ENCODE data around the gene NME1. TPM values are rescaled to one million over a fixed set of nuclear protein-coding genes. Genes with fewer than 3 reads are reported as not detected.
"Not testable (repeated sequence)": the region's sequence is repeated elsewhere in the genome, so short reads cannot be mapped to it uniquely, and the experiment has no call there.

The NME1 gene
- polyA plus RNA-seq, 4 donors: 63.6 to 77.1 (median 73.7) TPM

DNA sequence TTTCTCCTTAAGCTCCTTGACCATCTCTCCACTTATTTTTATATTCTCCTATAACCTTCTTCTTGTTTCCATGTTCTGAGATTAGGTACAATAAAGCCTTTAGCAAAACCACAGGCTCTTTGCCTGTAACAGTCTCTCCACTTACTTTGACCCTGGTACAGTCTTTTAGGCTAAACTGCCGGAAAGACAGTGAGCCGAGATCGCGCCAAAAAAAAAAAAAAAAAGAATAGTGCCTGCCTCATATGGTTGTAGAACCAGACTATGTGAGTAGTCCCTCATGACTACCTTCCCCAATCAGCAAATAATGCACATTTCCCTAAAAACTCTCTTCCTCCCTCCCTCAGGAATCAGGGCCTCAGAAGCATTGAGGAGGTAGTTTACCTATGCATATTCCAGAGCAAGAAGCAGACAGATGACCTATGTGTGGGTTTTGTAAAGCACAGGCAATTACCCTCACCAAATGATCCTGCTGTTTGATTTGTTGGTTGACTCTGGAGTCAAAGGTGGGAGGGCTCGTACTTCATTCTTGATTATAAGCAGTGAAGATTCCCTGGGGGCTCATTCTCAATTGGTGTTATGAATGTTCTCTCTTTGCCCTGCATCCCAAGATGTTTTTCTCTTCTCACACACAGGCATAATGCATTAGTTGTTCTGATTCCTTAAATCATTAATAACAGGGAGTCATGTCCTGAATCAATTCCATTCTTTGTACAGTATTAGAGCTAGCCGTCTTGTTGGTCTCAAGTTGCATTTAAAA lies 8.9 kb upstream of the NME1 start:
- DNase-seq (ENCODE audit: low read depth in 4 of 4, low spot score in 2 of 4): no peak

DNA sequence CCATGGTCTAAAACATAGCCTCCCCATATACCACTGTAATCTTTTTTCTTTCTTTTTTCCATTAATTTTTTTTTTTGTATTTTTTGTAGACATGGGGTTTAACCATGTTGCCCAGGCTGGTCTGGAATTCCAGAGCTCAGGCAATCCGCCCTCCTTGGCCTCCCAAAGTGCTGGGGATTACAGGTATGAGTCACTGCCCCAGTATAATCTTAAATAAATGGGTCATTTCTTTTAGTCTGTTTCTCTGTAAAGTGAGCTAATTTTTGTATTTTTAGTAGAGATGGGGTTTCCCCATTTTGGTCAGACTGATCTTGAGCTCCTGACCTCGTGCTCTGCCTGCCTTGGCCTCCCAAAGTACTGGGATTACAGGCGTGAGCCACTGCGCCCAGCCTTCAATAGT lies 5.7 kb upstream of the NME1 start:
- DNase-seq (ENCODE audit: low read depth in 4 of 4, low spot score in 2 of 4): no peak

DNA sequence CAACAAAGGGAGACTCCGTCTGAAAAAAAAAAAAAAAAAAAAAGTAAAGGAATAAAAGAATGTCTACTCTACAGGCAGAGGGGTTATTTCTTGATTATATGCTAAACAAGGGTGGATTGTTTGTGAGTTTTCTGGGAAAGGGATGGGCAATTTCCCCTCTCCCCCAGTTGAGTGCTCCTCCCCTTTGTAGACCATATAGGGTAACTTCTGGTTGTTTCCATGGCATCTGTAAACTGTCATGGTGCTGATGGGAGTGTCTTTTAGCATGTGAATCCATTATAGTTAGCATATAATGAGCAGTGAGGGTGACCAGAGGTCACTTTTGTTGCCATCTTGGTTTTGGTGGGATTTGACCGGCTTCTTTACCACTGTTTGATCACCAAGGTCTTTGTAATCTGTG lies 4.2 kb upstream of the NME1 start:
- DNase-seq (ENCODE audit: low read depth in 4 of 4, low spot score in 2 of 4): no peak

GRCh38 chr17:51150932-51151331 lies 2.4 kb upstream of the NME1 start:
- no peak for DNase-seq (ENCODE audit: low read depth in 4 of 4, low spot score in 2 of 4)

- DNase-seq (ENCODE audit: low read depth in 4 of 4, low spot score in 2 of 4): no peak
These were observed 571 bp upstream of the NME1 start for GRCh38 chr17:51152766-51153209.

DNA sequence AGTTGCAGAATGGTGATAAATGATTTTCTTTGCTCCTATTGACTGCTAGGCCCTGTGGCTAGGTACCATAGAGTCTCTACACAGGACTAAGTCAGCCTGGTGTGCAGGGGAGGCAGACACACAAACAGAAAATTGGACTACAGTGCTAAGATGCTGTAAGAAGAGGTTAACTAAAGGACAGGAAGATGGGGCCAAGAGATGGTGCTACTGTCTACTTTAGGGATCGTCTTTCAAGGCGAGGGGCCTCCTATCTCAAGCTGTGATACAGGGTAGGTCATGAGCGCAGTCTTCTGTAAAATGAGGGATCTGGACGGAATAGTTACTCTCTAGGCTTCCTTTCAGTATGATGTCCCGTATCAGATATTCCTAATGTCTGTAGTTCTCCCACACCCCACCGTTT lies 817 bp downstream of the NME1 start:
- peak in 1 of 4 donors; percentile 13 for DNase-seq (ENCODE audit: low read depth in 4 of 4, low spot score in 2 of 4)

GRCh38 chr17:51155416-51155815 lies 2.1 kb downstream of the NME1 start:
- no peak for DNase-seq (ENCODE audit: low read depth in 4 of 4, low spot score in 2 of 4)

- no peak for DNase-seq (ENCODE audit: low read depth in 4 of 4, low spot score in 2 of 4)
These were observed 6.2 kb downstream of the NME1 start for GRCh38 chr17:51159604-51160003.

GRCh38 chr17:51161541-51161940 lies 8.2 kb downstream of the NME1 start:
- DNase-seq (ENCODE audit: low read depth in 4 of 4, low spot score in 2 of 4): no peak

DNA sequence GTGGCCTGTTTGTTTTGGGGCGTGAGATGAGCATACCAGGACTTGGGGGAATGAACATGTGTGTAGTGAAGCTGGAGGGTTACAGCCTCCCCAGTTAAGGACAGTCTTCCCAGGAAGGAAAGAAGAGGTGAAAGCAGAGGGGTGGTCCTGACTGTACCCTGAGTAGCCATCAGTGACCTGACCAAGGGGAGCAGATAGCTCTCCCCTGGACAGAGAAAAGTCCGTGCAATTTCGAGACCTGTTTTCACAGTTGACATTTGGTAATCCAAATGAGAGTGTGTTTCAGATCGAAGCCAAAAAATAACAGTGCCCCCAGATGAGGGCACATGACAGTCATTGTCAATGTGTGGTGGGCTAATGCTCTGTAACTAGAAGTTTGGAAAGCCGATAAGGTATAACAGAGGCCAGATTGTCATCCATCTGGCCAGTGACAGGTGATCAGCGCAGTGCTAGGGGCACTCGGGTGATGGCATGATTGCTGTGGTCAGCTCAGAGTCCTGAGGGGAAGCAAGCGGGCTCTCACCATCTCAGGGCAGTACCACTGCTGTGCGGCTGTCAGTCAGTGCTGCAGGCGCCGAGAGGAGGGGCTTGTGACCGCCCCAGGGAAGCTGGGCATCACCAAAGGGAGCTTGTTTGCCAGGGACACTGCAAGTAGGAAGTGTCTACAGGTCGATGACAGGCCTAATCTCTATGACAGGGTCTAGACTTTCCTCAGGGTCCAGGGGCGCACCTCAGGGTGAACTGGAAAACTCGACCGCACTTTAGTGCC lies 11.7 kb downstream of the NME1 start:
- no peak for DNase-seq (ENCODE audit: low read depth in 4 of 4, low spot score in 2 of 4)

DNA sequence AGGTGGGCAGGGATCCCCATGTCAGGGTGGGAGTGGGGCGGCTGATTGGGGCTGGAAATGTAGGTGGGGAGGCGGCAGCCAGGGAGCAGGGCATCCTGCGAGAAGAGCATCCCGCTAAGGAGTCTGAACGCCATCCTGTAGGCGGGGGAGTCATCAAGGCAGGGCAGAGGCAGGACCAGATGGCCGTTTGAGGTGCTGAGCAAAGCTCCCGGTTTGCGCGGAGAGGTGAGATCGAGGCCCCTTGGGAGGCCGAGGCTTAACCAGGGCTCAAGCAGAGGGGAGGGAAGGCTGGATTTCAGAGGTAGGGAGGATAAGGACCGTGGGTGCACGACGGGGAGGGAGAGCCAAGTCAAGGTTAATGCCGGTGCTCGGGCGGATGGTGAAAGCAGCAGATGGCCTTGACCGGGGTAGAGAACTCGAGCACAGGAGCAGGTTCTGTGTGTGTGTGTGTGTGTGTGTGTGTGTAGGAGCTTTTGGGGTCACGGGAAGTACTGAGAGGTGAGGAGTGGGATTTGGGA lies 12.4 kb downstream of the NME1 start:
- DNase-seq (ENCODE audit: low read depth in 4 of 4, low spot score in 2 of 4): no peak

DNA sequence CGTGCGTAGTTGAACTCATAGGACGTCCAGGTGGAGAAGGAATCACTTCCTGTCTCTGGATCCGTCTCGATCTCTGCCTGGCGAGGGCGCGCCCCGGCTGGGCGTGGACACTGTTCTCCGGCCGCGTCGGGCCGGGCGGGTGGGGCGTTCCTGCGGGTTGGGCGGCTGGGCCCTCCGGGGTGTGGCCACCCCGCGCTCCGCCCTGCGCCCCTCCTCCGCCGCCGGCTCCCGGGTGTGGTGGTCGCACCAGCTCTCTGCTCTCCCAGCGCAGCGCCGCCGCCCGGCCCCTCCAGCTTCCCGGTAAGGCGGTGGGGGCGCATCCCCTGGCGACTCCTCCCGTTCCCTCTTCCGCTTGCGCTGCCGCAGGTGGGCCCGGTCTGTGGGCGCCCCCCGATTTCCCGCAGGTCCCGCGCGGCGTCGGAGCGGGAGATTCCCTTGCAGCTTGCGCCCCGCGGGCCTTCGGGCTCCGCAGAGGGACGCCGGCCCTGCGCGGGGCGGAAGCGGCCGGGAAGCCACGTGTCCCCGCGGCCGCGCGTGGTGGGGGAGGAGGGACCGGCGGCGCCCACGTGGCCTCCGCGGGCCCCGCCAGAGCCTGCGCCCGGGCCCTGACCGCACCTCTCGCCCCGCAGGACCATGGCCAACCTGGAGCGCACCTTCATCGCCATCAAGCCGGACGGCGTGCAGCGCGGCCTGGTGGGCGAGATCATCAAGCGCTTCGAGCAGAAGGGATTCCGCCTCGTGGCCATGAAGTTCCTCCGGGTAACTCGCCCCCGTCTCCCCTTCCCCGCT lies 13.0 kb downstream of the NME1 start, which contains the start of gene NME2:
TSS of gene NME2 (plus strand) at position 214 of the 789 bp plus-strand sequence. CDS start at position 634, 420 bp downstream.
- peak in 2 of 4 donors; percentile 78 for DNase-seq (ENCODE audit: low read depth in 4 of 4, low spot score in 2 of 4)

DNA sequence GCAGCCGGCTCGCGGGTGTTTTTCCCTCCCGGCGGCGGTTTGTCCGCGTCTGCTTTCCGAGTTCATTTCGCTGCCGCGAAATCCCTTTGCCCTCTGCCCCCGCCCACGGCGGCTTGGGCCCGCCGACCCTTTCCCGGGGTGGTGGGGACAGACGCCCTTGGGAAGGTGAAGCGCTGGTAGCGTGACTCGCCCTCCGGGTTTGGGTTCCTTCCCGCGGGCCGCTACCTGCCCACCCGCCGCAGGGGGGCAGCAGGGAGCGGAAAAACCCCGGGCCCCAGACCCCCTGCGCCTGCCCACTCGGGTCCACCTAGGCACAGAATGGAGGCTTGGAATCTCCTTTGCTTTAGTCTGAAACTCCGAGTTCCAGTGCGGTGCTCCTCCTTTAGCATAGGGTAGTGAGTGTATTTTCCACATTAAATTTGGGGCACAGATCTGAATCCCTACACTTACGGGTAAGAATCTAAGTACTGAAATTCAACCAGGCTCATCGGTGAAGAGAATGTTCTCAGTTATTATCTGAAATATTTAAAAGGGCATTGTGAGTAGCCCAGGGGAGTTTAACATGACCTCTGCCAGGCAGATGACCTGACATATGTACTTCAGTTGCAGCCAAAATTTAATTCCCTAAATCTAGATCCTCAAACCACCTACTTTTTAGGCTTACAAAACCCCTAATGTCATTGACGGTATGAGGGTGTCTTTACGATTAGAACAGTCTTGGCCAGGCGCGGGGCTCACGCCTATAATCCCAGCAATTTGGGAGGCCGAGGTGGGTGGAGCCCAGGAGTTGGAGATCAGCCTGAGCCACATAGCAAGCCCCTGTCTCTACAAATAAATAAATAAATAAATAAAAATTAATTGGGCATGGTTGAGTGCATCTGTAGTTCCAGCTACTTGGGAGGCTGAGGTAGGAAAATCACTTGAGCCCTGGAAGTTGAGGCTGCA lies 13.9 kb downstream of the NME1 start:
- peak in 1 of 4 donors; percentile 18 for DNase-seq (ENCODE audit: low read depth in 4 of 4, low spot score in 2 of 4)

- no peak for DNase-seq (ENCODE audit: low read depth in 4 of 4, low spot score in 2 of 4)
These were observed 16.0 kb downstream of the NME1 start for GRCh38 chr17:51169340-51169739.

DNA sequence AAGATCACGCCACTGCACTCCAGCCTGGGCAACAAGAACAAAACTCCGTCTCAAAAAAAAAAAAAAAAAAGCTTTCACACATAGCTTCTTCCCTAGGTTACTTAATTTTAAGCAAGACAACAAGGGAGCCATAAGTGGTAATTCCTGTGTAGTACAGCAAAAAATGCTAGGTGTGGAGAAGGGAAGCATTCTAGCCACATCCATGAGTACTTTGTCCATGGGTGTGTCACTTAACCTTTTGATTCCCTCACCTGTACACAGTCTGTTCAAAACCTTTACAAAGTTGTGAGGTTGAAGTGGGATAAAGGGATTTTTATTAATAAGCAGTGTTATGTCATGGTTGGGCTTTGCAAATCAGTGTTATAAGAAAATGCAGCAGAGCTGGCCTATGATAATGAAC lies 17.4 kb downstream of the NME1 start:
- no peak for DNase-seq (ENCODE audit: low read depth in 4 of 4, low spot score in 2 of 4)

DNA sequence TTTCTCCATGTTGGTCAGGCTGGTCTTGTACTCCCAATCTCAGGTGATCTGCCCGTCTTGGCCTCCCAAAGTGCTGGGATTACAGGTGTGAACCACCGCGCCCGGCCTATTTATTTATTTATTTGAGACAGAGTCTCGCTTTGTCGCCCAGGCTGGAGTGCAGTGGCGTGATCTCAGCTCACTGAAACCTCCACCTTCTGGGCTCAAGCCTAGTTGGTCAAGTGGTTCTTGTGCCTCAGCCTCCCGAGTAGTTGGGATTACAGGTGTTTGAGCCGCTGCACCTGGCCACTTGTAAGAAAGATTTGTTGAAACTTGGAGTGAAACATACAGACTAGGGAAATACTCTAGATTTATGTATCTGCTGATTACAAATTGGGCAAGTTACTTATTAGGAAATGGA lies 18.7 kb downstream of the NME1 start:
- DNase-seq (ENCODE audit: low read depth in 4 of 4, low spot score in 2 of 4): not testable (repeated sequence)

DNA sequence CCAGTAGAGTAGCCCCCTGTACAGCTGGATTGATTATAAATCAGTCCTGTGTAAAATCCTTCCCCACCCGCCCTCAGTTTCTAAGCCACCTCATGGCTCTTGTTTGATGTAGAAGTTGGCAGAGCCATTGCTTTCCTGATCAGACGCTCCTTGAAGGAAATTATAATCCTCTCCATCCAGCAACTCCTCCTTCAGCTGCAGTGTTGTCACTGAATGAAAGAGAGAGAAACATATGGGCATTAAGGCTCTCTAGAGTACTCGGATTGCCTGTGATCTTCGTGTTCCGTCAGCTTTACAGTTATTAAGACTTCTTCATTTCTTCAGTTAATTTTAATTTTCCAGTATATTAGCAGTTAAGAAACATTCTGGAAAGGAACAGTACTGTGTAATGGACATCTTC lies 27.1 kb downstream of the NME1 start:
- DNase-seq (ENCODE audit: low read depth in 4 of 4, low spot score in 2 of 4): no peak

DNA sequence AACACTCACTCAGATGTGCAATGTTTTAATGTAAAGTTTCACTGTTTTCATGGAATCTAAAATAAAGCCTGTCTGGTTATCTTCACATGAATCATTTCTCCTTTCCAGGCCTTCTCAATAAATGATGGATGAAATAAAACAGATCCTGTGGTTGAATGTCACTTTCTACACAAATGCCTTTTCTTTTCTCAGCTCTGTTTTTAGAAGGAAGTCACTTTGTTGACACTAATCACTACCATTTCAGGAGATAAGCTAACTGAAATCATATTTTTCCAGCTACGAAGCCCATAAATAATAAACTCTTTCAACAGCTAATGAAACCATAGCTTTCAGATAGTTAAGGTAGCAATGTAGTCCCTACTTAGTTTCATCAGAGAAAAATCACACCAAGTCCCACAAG lies 30.8 kb downstream of the NME1 start:
- no peak for DNase-seq (ENCODE audit: low read depth in 4 of 4, low spot score in 2 of 4)

DNA sequence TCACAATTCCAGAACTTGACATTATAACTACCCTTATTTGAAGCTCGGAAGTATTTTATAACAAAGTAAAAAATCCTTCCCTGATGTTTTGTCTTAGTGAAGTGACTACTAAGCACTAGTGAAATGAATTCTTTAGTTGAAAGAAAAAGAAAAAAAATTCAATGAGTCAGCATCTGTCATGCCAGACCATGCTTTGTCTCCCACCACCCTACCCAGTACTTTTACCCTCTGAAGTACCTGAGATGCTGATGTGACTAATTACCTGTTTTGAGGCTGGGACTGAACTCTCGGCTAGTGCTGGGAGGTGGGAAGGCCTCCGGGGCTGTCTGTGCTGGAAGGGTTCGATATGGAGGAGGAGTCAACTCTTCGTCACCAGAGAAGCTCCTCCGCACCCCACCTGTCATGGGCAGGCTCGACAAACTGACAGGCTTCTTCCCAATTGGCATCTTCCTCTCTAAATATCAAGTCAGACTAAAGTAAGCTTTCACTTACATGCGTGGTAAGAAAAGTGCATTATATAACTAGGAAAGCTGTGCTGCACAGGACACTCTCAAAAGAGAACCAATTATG lies 32.5 kb downstream of the NME1 start:
- no peak for DNase-seq (ENCODE audit: low read depth in 4 of 4, low spot score in 2 of 4)
